ENCODE measurements around the gene DLG2. TPM values are rescaled to one million over a fixed set of nuclear protein-coding genes. Genes with fewer than 3 reads are reported as not detected.
"Not testable (repeated sequence)": the region's sequence is repeated elsewhere in the genome, so short reads cannot be mapped to it uniquely, and the experiment has no call there.

The DLG2 gene
- total and polyA plus RNA-seq, 9 of the 15 experiments (the other 6 are each of a cell fraction or from before 2014, with no cell fraction given): 0.52 to 1.6 (median 0.95) TPM

DNA sequence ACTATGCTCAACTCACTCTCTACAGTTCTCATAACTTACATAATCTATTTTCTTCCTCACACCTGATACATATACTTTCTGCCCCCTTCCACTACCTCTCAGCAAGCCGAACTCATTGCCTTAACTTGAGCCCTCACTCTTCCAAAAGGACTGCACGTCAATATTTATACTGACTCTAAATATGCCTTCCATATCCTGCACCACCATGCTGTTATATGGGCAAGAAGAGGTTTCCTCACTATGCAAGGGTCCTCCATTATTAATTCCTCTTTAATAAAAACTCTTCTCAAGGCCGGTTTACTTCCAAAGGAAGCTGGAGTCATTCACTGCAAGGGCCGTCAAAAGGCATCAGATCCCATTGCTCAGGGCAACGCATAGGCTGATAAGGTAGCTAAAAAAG, 2204.5 kb downstream of the DLG2 start:
- 0% methylated on average over 5 of the region's 5 CpGs for WGBS (ENCODE audit: insufficient coverage, low coverage, missing lambda C conversion rate)
- H3K27ac ChIP-seq (ENCODE audit: extremely low read depth, low read depth, low read length); CTCF ChIA-PET (ENCODE audit: low intra/inter-chr PET ratio); H3K27me3 ChIP-seq (ENCODE audit: control insufficient read depth in 2 of 2, insufficient read depth in 2 of 2, low read length in 2 of 2); H3K9me3 ChIP-seq (replicated peaks; ENCODE audit: control insufficient read depth, insufficient read depth, low read depth, low read length); H3K4me2 ChIP-seq (ENCODE audit: insufficient read depth, low read length); BruUV-seq (replicated peaks); ATAC-seq; DNase-seq (ENCODE audit: extremely low read depth in 1 of 4, low spot score in 3 of 4); H4K20me1 ChIP-seq (replicated peaks; ENCODE audit: control insufficient read depth, insufficient read depth, low read length); H3K9me1 ChIP-seq (ENCODE audit: control insufficient read depth, insufficient read depth, low read length); H3K4me3 ChIP-seq; H3K79me2 ChIP-seq (ENCODE audit: control insufficient read depth, insufficient read depth, low read length); FAIRE-seq; H3K4me1 ChIP-seq (replicated peaks in 1 of 2; ENCODE audit: control insufficient read depth in 2 of 2, insufficient read depth in 2 of 2, low read length in 2 of 2); H3K36me3 ChIP-seq (ENCODE audit: control insufficient read depth, insufficient read depth, low read length); H2AFZ ChIP-seq (ENCODE audit: low read depth, low read length); intact Hi-C loops (cut with micrococcal nuclease); H3K9ac ChIP-seq (ENCODE audit: insufficient read depth in 1 of 2, low read depth in 2 of 2, low read length in 2 of 2); in situ Hi-C loops (cut with MboI): not testable (repeated sequence)
- TF ChIP-seq CBX5 (IDR thresholded peaks at IDR 0.05; ENCODE audit: borderline replicate concordance, low read depth): 0 out of 2 replicates have a peak, but pooled peaks have one; percentile 49
- POLR2A ChIA-PET: interaction anchor here (1.4 kb wide), 1 partner anchor 32 kb away, joined by 5 read pairs; no protein-coding TSS in a partner anchor

DNA sequence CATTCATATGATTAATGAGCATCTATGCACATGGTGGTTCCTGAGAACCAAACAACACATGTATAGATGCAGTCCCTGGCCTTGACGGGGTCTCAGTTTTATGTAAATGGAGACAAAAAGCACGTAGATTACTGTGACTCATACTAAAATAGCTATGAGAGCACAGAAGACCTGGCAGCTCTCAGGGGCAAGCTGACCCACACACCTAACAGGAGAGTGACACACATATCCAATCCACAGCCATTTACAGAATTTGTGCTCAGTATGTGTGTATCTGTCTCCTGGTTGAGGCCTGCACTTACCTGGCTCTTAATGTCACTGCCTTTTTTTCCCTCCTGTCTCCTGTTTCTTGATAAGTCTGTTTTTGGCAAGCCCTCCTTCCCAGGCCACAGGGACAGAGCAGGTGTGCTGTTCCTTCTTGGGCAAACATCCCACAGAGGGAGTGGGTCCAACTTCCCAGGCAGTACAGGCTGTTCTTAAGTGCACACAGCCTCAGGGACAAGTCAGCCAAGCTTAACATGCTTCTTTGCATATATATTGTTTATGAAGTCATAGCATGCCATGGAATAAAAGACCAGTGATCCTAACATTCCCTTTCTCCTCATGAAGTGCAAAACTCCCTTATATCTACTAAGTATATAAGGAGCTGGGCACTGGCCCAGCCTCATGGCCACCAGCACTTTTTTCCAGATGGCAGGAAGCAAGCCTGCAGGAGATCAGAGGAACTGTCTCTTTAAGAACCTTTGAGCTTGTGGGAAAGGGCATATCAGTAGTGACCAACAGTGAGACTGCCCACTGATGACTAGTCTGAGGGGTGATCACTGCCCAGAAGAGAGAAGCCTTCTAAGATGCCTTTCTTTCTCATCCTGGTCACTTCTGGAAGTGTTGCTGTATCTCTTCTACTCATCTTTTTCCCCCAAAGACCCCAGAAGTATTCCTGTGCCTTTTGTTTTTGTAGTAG, 2216.3 kb downstream of the DLG2 start:
- no TSS peak for BruUV-seq (replicated peaks)
- Histone ChIP-seq H3K36me3 (ENCODE audit: control insufficient read depth, insufficient read depth, low read length) (no peaks in the 10 kb centered on the region), H3K4me2 (ENCODE audit: insufficient read depth, low read length) (no peak overlapping the region), H3K79me2 (ENCODE audit: control insufficient read depth, insufficient read depth, low read length) (no peaks in the 10 kb centered on the region), H3K27ac (ENCODE audit: extremely low read depth, low read depth, low read length) (no peak overlapping the region), H2AFZ (ENCODE audit: low read depth, low read length) (no peak overlapping the region), H3K9me1 (ENCODE audit: control insufficient read depth, insufficient read depth, low read length) (no peaks in the 10 kb centered on the region), H3K9ac (ENCODE audit: insufficient read depth in 1 of 2, low read depth in 2 of 2, low read length in 2 of 2) (no peak overlapping the region), H4K20me1 (replicated peaks; ENCODE audit: control insufficient read depth, insufficient read depth, low read length) (no peaks in the 10 kb centered on the region), H3K4me3 (no peak overlapping the region), H3K9me3 (replicated peaks; ENCODE audit: control insufficient read depth, insufficient read depth, low read depth, low read length) (no peaks in the 10 kb centered on the region), H3K27me3 (ENCODE audit: control insufficient read depth in 2 of 2, insufficient read depth in 2 of 2, low read length in 2 of 2) (no peaks in the 10 kb centered on the region), H3K4me1 (replicated peaks in 1 of 2; ENCODE audit: control insufficient read depth in 2 of 2, insufficient read depth in 2 of 2, low read length in 2 of 2) (no peaks in the 10 kb centered on the region)
- CTCF ChIA-PET (ENCODE audit: low intra/inter-chr PET ratio): no interaction called here
- FAIRE-seq: no peak
- no peak for DNase-seq (ENCODE audit: extremely low read depth in 1 of 4, low spot score in 3 of 4)
- peak; percentile 58; the same call in 2 of the 3 replicates for ATAC-seq
- POLR2A ChIA-PET: interaction anchor here (1.1 kb wide), 1 partner anchor 18 kb away, joined by 3 read pairs; no protein-coding TSS in a partner anchor
- in situ Hi-C loops (cut with MboI) (no loop called here), intact Hi-C loops (cut with micrococcal nuclease) (no loop called here)
- 0% methylated on average over 2 of the region's 2 CpGs for WGBS (ENCODE audit: insufficient coverage, low coverage, missing lambda C conversion rate)
- no peak for TF ChIP-seq ZNF212 (CRISPR knock-in tag; IDR thresholded peaks at IDR 0.05)
- no peak for TF ChIP-seq SREBF1 (IDR thresholded peaks at IDR 0.05; ENCODE audit: borderline replicate concordance, low read depth, low read length)
- TF ChIP-seq ZNF318 (IDR thresholded peaks at IDR 0.05; ENCODE audit: borderline replicate concordance in 1 of 2, low read depth in 1 of 2): no peak
- no peak for TF ChIP-seq CHD1 (IDR thresholded peaks at IDR 0.05; ENCODE audit: low read length)

Data from K562 (cell line).